HepG2 (cell line): ENCODE results near the gene IMMT.

ENCODE experiments used
- POLR2A ChIP-seq, 2 experiments: IDR thresholded peaks; 2 replicates each; pipeline ENCODE4 v1.6.1; 2011; ENCODE audit warnings: low read depth in 2 of 2, low read length in 2 of 2, mild to moderate bottlenecking in 1 of 2, moderate library complexity in 1 of 2; ENCODE audit not compliant: insufficient read depth in 1 of 2
- ZMYM2 ChIP-seq: sonication (generic); formaldehyde crosslinking; IDR thresholded peaks from 2 replicates; pipeline ENCODE4 v1.8.0; 2022; ENCODE audit warnings: mild to moderate bottlenecking, missing genetic modification reagents
- ZNF781 ChIP-seq: sonication (generic); formaldehyde crosslinking; IDR thresholded peaks from 2 replicates; pipeline ENCODE4 v1.5.1; 2020; ENCODE audit warnings: borderline replicate concordance, mild to moderate bottlenecking, missing genetic modification reagents; ENCODE audit errors: not compliant biosample characterization

GRCh38 chr2:86176597-86176996 lies 18.7 kb downstream of the IMMT start:
- no peak for TF ChIP-seq ZNF781
- no peak for TF ChIP-seq ZMYM2 (CRISPR knock-in tag)
- no peak for TF ChIP-seq POLR2A (IDR thresholded peaks at IDR 0.05; ENCODE audit: insufficient read depth in 1 of 2, low read depth in 2 of 2, low read length in 2 of 2)
